Kidney tubule cell (primary cell): ENCODE data around the gene EPHB1.
A peak's percentile ranks its signal among the peaks of the same experiment; 100 is the strongest.

ENCODE experiments used
- DNase-seq: peaks from one replicate; pipeline ENCODE4 v3.0.0-alpha.2; 2018; ENCODE audit warnings: low spot score

EPHB1 gene

GRCh38 chr3:135050536-135050935 lies 255.5 kb downstream of the EPHB1 start:
- no peak for DNase-seq

GRCh38 chr3:135051409-135051973 lies 256.4 kb downstream of the EPHB1 start:
- DNase-seq, result no peak

- no peak for DNase-seq
These were observed 260.4 kb downstream of the EPHB1 start for GRCh38 chr3:135055449-135055848.

GRCh38 chr3:135056084-135056730 lies 261.1 kb downstream of the EPHB1 start:
- no peak for DNase-seq

GRCh38 chr3:135056733-135057310 lies 261.8 kb downstream of the EPHB1 start:
- no peak for DNase-seq

GRCh38 chr3:135057996-135058395 lies 262.9 kb downstream of the EPHB1 start:
- peak; percentile 65 for DNase-seq

- no peak for DNase-seq
These were observed 264.5 kb downstream of the EPHB1 start for GRCh38 chr3:135059580-135059979.

- DNase-seq, result peak; percentile 21
These were observed 272.0 kb downstream of the EPHB1 start for GRCh38 chr3:135066844-135067727.

- no peak for DNase-seq
These were observed 273.0 kb downstream of the EPHB1 start for GRCh38 chr3:135068011-135068410.

GRCh38 chr3:135069406-135069805 lies 274.3 kb downstream of the EPHB1 start:
- DNase-seq, result no peak

GRCh38 chr3:135071483-135071882 lies 276.4 kb downstream of the EPHB1 start:
- DNase-seq, result no peak

GRCh38 chr3:135072431-135072830 lies 277.4 kb downstream of the EPHB1 start:
- no peak for DNase-seq

- no peak for DNase-seq
These were observed 280.1 kb downstream of the EPHB1 start for GRCh38 chr3:135075157-135075556.

- no peak for DNase-seq
These were observed 281.3 kb downstream of the EPHB1 start for GRCh38 chr3:135076341-135076740.

- no peak for DNase-seq
These were observed 282.1 kb downstream of the EPHB1 start for GRCh38 chr3:135077186-135077585.

- DNase-seq, result no peak
These were observed 283.2 kb downstream of the EPHB1 start for GRCh38 chr3:135078283-135078682.

- no peak for DNase-seq
These were observed 284.0 kb downstream of the EPHB1 start for GRCh38 chr3:135079095-135079494.

GRCh38 chr3:135081451-135081850 lies 286.4 kb downstream of the EPHB1 start:
- no peak for DNase-seq

GRCh38 chr3:135081856-135082434 lies 286.9 kb downstream of the EPHB1 start:
- DNase-seq, result no peak

GRCh38 chr3:135082706-135083105 lies 287.6 kb downstream of the EPHB1 start:
- DNase-seq, result peak; percentile 11

GRCh38 chr3:135083179-135083578 lies 288.1 kb downstream of the EPHB1 start:
- no peak for DNase-seq

GRCh38 chr3:135083756-135084155 lies 288.7 kb downstream of the EPHB1 start:
- no peak for DNase-seq
